Measurements from ENCODE around the gene SKI. TPM values are rescaled to one million over a fixed set of nuclear protein-coding genes. Genes with fewer than 3 reads are reported as not detected.

SKI gene
- total RNA-seq, 2 experiments from 2014 or later = 286 to 324 TPM

- peak; percentile 51 to 92 (median 72) for DNase-seq
- peak overlapping the region; percentile 61 for H3K4me3 ChIP-seq (ENCODE audit: low read length)
Observed at GRCh38 chr1:2300004-2300771, 72.1 kb downstream of the SKI start.

GRCh38 chr1:2300851-2301606 is 72.9 kb downstream of the SKI start:
- H3K27me3 Mint-ChIP-seq = no peaks in the 10 kb centered on the region
- ChIA-PET CTCF (interaction anchor here (0.6 to 2.9 kb wide), 9 partner anchors 10 to 106 kb away, joined by 3 to 14 read pairs (median 4); partner anchors contain the start of gene FAAP20), POLR2A (interaction anchor here (0.7 to 4.8 kb wide), 20 partner anchors 9 to 168 kb away, joined by 3 to 116 read pairs (median 4); partner anchors contain the start of genes FAAP20, MORN1, RER1 and SKI)
- H3K36me3 Mint-ChIP-seq (ENCODE audit: low read depth) = peaks cover 74% of the 10 kb centered on the region
- H3K4me1 Mint-ChIP-seq (ENCODE audit: low read depth) = peaks cover 49% of the 10 kb centered on the region
- intact Hi-C loops (cut with DNase I, micrococcal nuclease) = loop anchor here (1.0 to 2.0 kb wide), 4 partner anchors 11 to 72 kb away; partner anchors contain the start of gene SKI (in 1 of the 2)
- peak overlapping the region; percentile 99 for H3K27ac Mint-ChIP-seq
- Histone ChIP-seq H3K4me3 (ENCODE audit: low read length) (peak overlapping the region; percentile 61), H3K27ac (ENCODE audit: low read depth in 1 of 2, low read length in 2 of 2) (peak overlapping the region; percentile 97 to 98), H3K36me3 (ENCODE audit: insufficient read depth, low read length) (peaks cover 61% of the 10 kb centered on the region), H3K9me3 (ENCODE audit: control insufficient read depth in 1 of 2, insufficient read depth in 1 of 2, low read length in 2 of 2) (peaks cover 0 to 9% of the 10 kb centered on the region in 2 experiments), H3K4me1 (ENCODE audit: insufficient read depth, low read length) (peaks cover 72% of the 10 kb centered on the region), H3K27me3 (ENCODE audit: control insufficient read depth in 1 of 2, insufficient read depth in 2 of 2, low read length in 2 of 2) (no peaks in the 10 kb centered on the region)
- DNase-seq (peak; percentile 86 to 99 (median 93)), ATAC-seq (ENCODE audit: poor library complexity) (peak; percentile 76)
- peak overlapping the region; percentile 91 for H3K4me3 Mint-ChIP-seq
- TF ChIP-seq CTCF (IDR thresholded peaks at IDR 0.05) = no peak
- H3K9me3 Mint-ChIP-seq = no peaks in the 10 kb centered on the region

More at GRCh38 chr1:2300004-2300771, 72.1 kb downstream of the SKI start:
- H3K36me3 ChIP-seq (ENCODE audit: insufficient read depth, low read length) = peaks cover 57% of the 10 kb centered on the region
- TF ChIP-seq CTCF (IDR thresholded peaks at IDR 0.05) = no peak
- peak; percentile 58 for ATAC-seq (ENCODE audit: poor library complexity)
- Mint-ChIP-seq H3K27ac (peak overlapping the region; percentile 99), H3K9me3 (no peaks in the 10 kb centered on the region), H3K4me1 (ENCODE audit: low read depth) (peaks cover 58% of the 10 kb centered on the region), H3K27me3 (no peaks in the 10 kb centered on the region), H3K4me3 (peak overlapping the region; percentile 91), H3K36me3 (ENCODE audit: low read depth) (peaks cover 74% of the 10 kb centered on the region)
- H3K27ac ChIP-seq (ENCODE audit: low read depth in 1 of 2, low read length in 2 of 2) = peak overlapping the region; percentile 97 to 98
- peaks cover 0 to 4% of the 10 kb centered on the region in 2 experiments for H3K9me3 ChIP-seq (ENCODE audit: control insufficient read depth in 1 of 2, insufficient read depth in 1 of 2, low read length in 2 of 2)
- ChIA-PET POLR2A (interaction anchor here (0.7 to 4.8 kb wide), 15 partner anchors 10 to 105 kb away, joined by 3 to 116 read pairs (median 9); partner anchors contain the start of genes FAAP20, MORN1, RER1 and SKI), CTCF (interaction anchor here (0.6 to 2.9 kb wide), 7 partner anchors 9 to 105 kb away, joined by 3 to 14 read pairs (median 3); partner anchors contain the start of gene FAAP20)
- intact Hi-C loops (cut with DNase I, micrococcal nuclease) = loop anchor here (1.0 to 2.0 kb wide), 3 partner anchors 44 to 71 kb away; partner anchors contain the start of gene SKI (in 1 of the 2)
- no peaks in the 10 kb centered on the region for H3K27me3 ChIP-seq (ENCODE audit: control insufficient read depth in 1 of 2, insufficient read depth in 2 of 2, low read length in 2 of 2)
- H3K4me1 ChIP-seq (ENCODE audit: insufficient read depth, low read length) = peaks cover 81% of the 10 kb centered on the region

All from CD4-positive, alpha-beta T cell (primary cell).